Type B pancreatic cell (in vitro differentiated cells): ENCODE data around the gene ADGRG4. TPM values are rescaled to one million over a fixed set of nuclear protein-coding genes. Genes with fewer than 3 reads are reported as not detected.
"Not testable (repeated sequence)": the region's sequence is repeated elsewhere in the genome, so short reads cannot be mapped to it uniquely, and the experiment has no call there.

Experiments used
- DNase-seq: peaks from one replicate; pipeline ENCODE4 v3.0.0; 2021; ENCODE audit warnings: mixed read lengths; ENCODE audit not compliant: unreplicated experiment; ENCODE audit errors: extremely low spot score
- H3K27ac Mint-ChIP-seq: 2 replicates; pipeline ENCODE4 v1.8.0; 2021; ENCODE audit warnings: mild to moderate bottlenecking, mixed read lengths
- H3K27me3 Mint-ChIP-seq: 2 replicates; pipeline ENCODE4 v1.8.0; 2021; ENCODE audit warnings: mixed read lengths
- H3K36me3 Mint-ChIP-seq: 2 replicates; pipeline ENCODE4 v1.8.0; 2021; ENCODE audit warnings: mixed read lengths
- H3K4me1 Mint-ChIP-seq: one replicate; pipeline ENCODE4 v1.8.0; 2021; ENCODE audit warnings: mixed read lengths; ENCODE audit not compliant: unreplicated experiment
- H3K4me3 Mint-ChIP-seq: 2 replicates; pipeline ENCODE4 v1.8.0; 2021; ENCODE audit warnings: mild to moderate bottlenecking, mixed read lengths
- H3K9me3 Mint-ChIP-seq: 2 replicates; pipeline ENCODE4 v1.8.0; 2021; ENCODE audit warnings: mixed read lengths
- long read RNA-seq: library from polyadenylated mRNA; unstranded; transcript quantifications from one replicate; pipeline ENCODE4 v2.0.0, GENCODE V29; 2020
- total RNA-seq: library from RNA; stranded (reverse); gene quantifications from 2 replicates; pipeline ENCODE4 v1.2.1, GENCODE V29; 2021; ENCODE audit warnings: low replicate concordance
- TF ChIP-seq, protein P1 (sequence below): fragments of 200-600 bp; sonication (generic); conservative IDR thresholded peaks from 2 replicates; pipeline ENCODE4 v1.5.0; 2021; ENCODE audit warnings: antibody characterized with exemption, mild to moderate bottlenecking

Gene ADGRG4, protein sequence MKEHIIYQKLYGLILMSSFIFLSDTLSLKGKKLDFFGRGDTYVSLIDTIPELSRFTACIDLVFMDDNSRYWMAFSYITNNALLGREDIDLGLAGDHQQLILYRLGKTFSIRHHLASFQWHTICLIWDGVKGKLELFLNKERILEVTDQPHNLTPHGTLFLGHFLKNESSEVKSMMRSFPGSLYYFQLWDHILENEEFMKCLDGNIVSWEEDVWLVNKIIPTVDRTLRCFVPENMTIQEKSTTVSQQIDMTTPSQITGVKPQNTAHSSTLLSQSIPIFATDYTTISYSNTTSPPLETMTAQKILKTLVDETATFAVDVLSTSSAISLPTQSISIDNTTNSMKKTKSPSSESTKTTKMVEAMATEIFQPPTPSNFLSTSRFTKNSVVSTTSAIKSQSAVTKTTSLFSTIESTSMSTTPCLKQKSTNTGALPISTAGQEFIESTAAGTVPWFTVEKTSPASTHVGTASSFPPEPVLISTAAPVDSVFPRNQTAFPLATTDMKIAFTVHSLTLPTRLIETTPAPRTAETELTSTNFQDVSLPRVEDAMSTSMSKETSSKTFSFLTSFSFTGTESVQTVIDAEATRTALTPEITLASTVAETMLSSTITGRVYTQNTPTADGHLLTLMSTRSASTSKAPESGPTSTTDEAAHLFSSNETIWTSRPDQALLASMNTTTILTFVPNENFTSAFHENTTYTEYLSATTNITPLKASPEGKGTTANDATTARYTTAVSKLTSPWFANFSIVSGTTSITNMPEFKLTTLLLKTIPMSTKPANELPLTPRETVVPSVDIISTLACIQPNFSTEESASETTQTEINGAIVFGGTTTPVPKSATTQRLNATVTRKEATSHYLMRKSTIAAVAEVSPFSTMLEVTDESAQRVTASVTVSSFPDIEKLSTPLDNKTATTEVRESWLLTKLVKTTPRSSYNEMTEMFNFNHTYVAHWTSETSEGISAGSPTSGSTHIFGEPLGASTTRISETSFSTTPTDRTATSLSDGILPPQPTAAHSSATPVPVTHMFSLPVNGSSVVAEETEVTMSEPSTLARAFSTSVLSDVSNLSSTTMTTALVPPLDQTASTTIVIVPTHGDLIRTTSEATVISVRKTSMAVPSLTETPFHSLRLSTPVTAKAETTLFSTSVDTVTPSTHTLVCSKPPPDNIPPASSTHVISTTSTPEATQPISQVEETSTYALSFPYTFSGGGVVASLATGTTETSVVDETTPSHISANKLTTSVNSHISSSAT (N-terminal part only)
- total RNA-seq: 1.2 and 11.8 TPM in 2 replicates
- long read RNA-seq, partial matches to known transcripts: 1 of 13 reads
- long read RNA-seq, other reads (novel, unspliced or antisense): 12 of 13 reads

DNA sequence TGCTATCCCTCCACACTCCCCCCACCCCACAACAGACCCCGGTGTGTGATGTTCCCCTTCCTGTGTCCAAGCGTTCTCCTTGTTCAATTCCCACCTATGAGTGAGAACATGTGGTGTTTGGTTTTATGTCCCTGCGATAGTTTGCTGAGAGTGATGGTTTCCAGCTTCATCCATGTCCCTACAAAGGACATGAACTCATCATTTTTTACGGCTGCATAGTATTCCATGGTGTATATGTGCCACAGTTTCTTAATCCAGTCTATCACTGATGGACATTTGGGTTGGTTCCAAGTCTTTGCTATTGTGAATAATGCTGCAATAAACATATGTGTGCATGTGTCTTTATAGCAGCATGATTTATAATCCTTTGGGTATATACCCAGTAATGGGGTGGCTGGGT is at the start of gene ADGRG4:
ADGRG4 (plus strand) TSS at position 243 of the 400 bp plus-strand sequence. CDS start 7,815 bp downstream, outside the sequence.
- DNase-seq, H3K27me3 Mint-ChIP-seq, H3K4me1 Mint-ChIP-seq, H3K36me3 Mint-ChIP-seq, H3K4me3 Mint-ChIP-seq, H3K27ac Mint-ChIP-seq, H3K9me3 Mint-ChIP-seq: not testable (repeated sequence)

DNA sequence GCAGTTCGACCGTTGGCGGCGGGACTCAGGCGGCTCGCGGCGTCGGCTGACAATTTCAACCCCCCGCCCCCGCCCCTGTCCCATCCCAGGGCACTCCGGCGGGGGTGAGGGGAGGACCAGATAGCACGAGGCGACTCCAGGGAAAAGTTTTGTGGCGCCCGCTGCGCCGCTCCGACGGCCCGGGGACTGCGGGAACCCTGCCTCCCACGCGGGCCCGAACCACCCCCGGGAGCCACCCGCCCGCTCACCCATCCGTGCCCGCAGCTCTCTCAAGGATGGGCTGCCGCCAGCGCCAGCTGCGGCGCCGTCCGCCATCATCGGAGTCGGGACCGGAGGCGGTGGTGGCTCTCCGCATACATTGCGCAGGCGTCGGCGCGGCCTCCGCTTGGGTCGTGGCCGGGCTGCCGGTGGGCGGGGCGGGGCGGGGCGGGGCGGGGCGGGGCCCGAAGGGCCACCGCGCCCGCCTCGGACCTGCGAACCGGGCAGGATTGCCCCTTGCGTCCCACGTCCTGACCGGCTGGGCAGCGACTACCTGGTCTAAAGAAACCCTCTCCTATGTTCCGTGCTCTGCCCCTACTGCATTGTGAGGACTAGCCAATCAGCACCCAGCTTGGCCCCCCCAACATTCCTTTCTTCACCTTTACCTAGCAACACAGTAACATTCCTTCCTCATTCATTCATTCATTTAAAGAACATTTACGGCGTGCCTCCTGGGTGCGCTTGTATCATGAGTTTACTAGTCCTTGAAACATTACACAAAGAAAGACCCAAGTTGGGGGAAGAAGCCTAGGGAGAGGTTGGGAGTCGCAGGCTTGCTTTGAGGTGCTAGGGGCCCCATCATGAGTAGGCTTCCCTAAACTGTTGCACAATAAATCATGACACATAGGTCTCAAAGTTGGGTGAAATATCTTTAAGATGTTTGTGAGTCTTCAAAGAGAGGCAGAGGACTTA is 49.4 kb upstream of the ADGRG4 start, which contains the start of gene MAP7D3:
MAP7D3 (minus strand) TSS at position 360 of the 951 bp plus-strand sequence; CDS start at position 318, 42 bp downstream.
- no peak for DNase-seq
- Mint-ChIP-seq H3K27me3 (peaks cover 3% of the 10 kb centered on the region), H3K9me3 (no peaks in the 10 kb centered on the region), H3K4me3 (peak within 1 kb of the TSS; percentile 95), H3K4me1 (no peaks in the 10 kb centered on the region), H3K27ac (peak within 1 kb of the TSS; percentile 94), H3K36me3 (no peaks in the 10 kb centered on the region)
- TF ChIP-seq, protein P1, sequence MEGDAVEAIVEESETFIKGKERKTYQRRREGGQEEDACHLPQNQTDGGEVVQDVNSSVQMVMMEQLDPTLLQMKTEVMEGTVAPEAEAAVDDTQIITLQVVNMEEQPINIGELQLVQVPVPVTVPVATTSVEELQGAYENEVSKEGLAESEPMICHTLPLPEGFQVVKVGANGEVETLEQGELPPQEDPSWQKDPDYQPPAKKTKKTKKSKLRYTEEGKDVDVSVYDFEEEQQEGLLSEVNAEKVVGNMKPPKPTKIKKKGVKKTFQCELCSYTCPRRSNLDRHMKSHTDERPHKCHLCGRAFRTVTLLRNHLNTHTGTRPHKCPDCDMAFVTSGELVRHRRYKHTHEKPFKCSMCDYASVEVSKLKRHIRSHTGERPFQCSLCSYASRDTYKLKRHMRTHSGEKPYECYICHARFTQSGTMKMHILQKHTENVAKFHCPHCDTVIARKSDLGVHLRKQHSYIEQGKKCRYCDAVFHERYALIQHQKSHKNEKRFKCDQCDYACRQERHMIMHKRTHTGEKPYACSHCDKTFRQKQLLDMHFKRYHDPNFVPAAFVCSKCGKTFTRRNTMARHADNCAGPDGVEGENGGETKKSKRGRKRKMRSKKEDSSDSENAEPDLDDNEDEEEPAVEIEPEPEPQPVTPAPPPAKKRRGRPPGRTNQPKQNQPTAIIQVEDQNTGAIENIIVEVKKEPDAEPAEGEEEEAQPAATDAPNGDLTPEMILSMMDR: no peak

DNA sequence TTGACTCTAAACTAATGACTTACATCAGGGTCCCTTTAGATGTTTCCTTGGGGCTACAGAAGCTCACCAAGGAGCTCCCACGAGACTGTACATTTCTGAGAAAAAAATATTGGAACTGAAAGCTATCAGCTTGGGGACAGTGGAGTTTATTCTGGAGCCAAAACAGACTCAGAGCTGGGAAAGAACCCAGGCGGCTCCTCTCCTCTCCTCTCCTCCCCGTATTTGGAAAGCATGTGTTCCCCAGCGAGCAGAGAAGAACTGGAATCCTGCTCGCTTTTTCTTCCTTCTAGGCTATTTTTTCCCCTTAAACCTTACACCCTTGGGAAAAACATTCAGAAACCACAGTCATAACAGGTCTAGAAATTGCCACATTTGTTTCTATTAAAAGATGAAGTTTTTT is 45.2 kb upstream of the ADGRG4 start:
- Mint-ChIP-seq H3K4me1 (no peaks in the 10 kb centered on the region), H3K36me3 (no peaks in the 10 kb centered on the region), H3K9me3 (no peaks in the 10 kb centered on the region), H3K4me3 (no peak overlapping the region), H3K27ac (no peak overlapping the region), H3K27me3 (peaks cover 3% of the 10 kb centered on the region)
- TF ChIP-seq, protein P1: no peak
- DNase-seq: no peak

DNA sequence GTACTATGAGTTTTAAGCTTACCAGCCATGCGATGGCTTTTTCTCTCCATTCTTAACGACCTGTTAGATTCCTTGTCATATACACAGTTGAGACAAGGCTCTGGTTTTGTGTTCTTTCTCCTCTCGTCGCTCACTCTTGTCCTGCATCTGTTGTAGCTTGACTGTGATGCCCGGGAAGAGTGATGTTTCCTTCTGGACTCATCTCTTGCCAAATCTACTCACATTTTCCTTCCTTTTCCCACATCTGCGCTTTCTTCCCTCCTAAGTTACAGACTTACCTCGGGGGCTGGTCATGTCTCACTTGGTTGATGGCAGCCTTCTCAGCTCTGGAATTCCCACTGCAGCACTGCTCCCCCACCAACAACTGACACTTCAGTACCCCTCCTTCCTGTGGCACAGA is 44.7 kb upstream of the ADGRG4 start:
- TF ChIP-seq, protein P1: no peak
- no peak for DNase-seq
- H3K27me3 Mint-ChIP-seq: peaks cover 3% of the 10 kb centered on the region
- H3K9me3 Mint-ChIP-seq: no peaks in the 10 kb centered on the region
- no peak overlapping the region for H3K27ac Mint-ChIP-seq
- no peaks in the 10 kb centered on the region for H3K4me1 Mint-ChIP-seq
- H3K4me3 Mint-ChIP-seq: no peak overlapping the region
- H3K36me3 Mint-ChIP-seq: no peaks in the 10 kb centered on the region

DNA sequence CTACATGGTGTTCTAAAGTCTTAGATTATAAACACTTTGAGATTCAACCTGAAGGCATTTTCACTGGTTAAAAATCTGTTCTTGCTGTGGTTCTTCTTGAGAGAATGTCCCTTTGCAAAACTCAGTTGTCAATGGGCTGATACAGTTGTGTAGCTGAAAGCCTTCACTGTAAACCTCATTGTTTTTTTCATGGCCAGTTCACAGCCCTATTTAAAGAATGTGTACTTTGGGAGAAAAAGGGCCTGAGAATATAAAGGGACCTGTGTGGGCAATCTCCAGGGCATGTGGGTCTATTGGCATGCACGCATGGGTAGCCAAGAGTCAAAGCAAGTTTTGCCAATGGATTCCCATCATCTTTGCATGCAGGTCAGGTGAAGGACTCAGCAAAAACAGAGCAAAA is 41.8 kb upstream of the ADGRG4 start:
- Mint-ChIP-seq H3K27ac (no peak overlapping the region), H3K4me3 (no peak overlapping the region), H3K4me1 (no peaks in the 10 kb centered on the region), H3K27me3 (no peaks in the 10 kb centered on the region), H3K9me3 (no peaks in the 10 kb centered on the region), H3K36me3 (no peaks in the 10 kb centered on the region)
- TF ChIP-seq, protein P1: no peak
- DNase-seq: no peak
